ENCODE measurements around the gene ATG2B.

Gene ATG2B

DNA sequence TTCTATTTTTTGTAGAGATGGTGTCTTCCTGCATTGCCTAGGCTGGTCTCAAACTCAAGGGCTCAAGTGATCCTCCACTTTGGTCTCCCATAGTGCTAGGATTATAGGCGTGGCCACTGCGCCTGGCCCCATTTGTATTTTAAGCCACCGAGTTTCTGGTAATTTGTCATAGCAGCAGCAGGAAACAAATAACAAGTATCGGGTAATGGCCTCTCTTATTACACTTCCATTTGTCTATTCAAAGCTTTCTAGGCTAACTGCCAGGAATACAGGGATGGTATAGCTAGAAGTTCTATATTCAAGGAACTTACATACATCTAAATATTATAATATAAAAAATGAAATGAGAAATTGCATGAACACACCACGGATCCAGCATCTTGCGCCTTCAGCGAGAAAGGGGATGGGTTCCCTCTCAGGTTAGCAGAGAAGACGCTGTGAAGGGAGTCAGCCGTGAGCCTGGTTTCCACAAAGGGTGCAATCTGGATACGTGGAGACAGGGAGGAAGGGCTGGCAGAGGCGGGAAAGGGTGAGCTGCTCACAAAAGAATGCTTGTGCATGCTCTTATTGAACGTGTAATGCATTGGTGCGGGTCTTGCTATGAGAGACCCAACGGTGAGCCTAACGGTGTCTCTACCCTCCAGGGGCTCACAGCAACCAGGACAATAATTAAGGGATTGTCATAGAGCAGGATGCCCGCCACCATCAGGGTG lies 97.6 kb downstream of the ATG2B start (continued):
- TF ChIP-seq, protein P1, sequence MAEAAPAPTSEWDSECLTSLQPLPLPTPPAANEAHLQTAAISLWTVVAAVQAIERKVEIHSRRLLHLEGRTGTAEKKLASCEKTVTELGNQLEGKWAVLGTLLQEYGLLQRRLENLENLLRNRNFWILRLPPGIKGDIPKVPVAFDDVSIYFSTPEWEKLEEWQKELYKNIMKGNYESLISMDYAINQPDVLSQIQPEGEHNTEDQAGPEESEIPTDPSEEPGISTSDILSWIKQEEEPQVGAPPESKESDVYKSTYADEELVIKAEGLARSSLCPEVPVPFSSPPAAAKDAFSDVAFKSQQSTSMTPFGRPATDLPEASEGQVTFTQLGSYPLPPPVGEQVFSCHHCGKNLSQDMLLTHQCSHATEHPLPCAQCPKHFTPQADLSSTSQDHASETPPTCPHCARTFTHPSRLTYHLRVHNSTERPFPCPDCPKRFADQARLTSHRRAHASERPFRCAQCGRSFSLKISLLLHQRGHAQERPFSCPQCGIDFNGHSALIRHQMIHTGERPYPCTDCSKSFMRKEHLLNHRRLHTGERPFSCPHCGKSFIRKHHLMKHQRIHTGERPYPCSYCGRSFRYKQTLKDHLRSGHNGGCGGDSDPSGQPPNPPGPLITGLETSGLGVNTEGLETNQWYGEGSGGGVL (tag by site-specific recombination; IDR thresholded peaks at IDR 0.05) = no peak
- TF ChIP-seq GLI4 (tag by site-specific recombination; IDR thresholded peaks at IDR 0.05) (no peak), ZNF366 (tag by site-specific recombination; conservative IDR thresholded peaks at IDR 0.05) (no peak)

DNA sequence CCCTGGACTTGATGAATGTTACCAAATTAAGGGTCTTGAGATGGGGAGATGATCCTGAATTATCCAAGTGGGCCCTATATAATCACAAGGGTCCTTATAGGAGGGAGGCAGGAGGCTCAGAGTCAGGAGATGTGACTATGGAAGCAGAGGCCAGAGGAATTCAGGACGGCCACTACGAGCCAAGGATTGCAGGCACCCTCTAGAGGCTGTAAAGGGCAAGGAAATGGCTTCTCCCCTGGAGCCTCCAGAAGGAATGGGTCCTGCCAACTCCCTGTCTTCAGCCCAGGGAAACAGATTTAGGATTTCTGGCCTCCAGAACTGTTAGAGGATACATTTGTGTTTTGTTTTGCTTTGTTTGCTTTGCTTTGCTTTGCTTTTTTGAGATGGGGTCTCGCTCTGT lies 98.3 kb downstream of the ATG2B start:
- Histone ChIP-seq H3K9me3 (ENCODE audit: control insufficient read depth, insufficient read depth, low read depth, low read length) (no peaks in the 10 kb centered on the region), H3K27ac (ENCODE audit: extremely low read depth, low read depth, low read length) (no peak overlapping the region), H3K36me3 (ENCODE audit: control insufficient read depth in 2 of 2, insufficient read depth in 1 of 2, low read length in 2 of 2) (no peaks in the 10 kb centered on the region), H3K4me3 (ENCODE audit: low read depth, low read length) (no peak overlapping the region), H3K4me1 (ENCODE audit: control insufficient read depth, insufficient read depth, low read length) (no peaks in the 10 kb centered on the region)
- no peak for TF ChIP-seq OVOL3 (tag by site-specific recombination; IDR thresholded peaks at IDR 0.05)
- ChIA-PET POLR2A (no interaction called here), CTCF (interaction anchor here (0.6 kb wide), 1 partner anchor 252 kb away, joined by 6 read pairs; no protein-coding TSS in a partner anchor)

DNA sequence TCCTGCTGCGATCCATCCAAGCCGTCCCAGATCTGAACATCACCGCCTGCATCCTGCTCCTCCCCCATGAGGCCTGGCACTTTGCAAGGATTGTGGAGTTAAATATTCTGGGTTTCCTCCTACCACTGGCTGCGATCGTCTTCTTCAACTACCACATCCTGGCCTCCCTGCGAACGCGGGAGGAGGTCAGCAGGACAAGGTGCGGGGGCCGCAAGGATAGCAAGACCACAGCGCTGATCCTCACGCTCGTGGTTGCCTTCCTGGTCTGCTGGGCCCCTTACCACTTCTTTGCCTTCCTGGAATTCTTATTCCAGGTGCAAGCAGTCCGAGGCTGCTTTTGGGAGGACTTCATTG lies 99.0 kb downstream of the ATG2B start:
- no peaks in the 10 kb centered on the region for H3K4me1 ChIP-seq (ENCODE audit: control insufficient read depth, insufficient read depth, low read length)
- TF ChIP-seq ZEB2 (tag by site-specific recombination; IDR thresholded peaks at IDR 0.05) (no peak), BCL11B (tag by site-specific recombination; IDR thresholded peaks at IDR 0.05; ENCODE audit: low read depth) (no peak), ZFP3 (tag by site-specific recombination; IDR thresholded peaks at IDR 0.05; ENCODE audit: low read depth) (no peak), ZSCAN23 (tag by site-specific recombination; IDR thresholded peaks at IDR 0.05) (no peak), ZNF155 (tag by site-specific recombination; IDR thresholded peaks at IDR 0.05) (no peak), OSR2 (tag by site-specific recombination; IDR thresholded peaks at IDR 0.05) (no peak), ZFP69B (tag by site-specific recombination; IDR thresholded peaks at IDR 0.05) (no peak), SP7 (tag by site-specific recombination; IDR thresholded peaks at IDR 0.05) (no peak), ZNF664 (tag by site-specific recombination; IDR thresholded peaks at IDR 0.05) (no peak), ZNF707 (tag by site-specific recombination; IDR thresholded peaks at IDR 0.05) (no peak)
- TF ChIP-seq, protein P2, sequence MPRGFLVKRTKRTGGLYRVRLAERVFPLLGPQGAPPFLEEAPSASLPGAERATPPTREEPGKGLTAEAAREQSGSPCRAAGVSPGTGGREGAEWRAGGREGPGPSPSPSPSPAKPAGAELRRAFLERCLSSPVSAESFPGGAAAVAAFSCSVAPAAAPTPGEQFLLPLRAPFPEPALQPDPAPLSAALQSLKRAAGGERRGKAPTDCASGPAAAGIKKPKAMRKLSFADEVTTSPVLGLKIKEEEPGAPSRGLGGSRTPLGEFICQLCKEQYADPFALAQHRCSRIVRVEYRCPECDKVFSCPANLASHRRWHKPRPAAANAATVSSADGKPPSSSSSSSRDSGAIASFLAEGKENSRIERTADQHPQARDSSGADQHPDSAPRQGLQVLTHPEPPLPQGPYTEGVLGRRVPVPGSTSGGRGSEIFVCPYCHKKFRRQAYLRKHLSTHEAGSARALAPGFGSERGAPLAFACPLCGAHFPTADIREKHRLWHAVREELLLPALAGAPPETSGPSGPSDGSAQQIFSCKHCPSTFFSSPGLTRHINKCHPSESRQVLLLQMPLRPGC (tag by site-specific recombination; IDR thresholded peaks at IDR 0.05) = no peak
- H3K36me3 ChIP-seq (ENCODE audit: control insufficient read depth in 2 of 2, insufficient read depth in 1 of 2, low read length in 2 of 2) = no peaks in the 10 kb centered on the region
- ChIA-PET POLR2A (no interaction called here), CTCF (interaction anchor here (0.6 kb wide), 1 partner anchor 251 kb away, joined by 6 read pairs; no protein-coding TSS in a partner anchor)
- H3K9me3 ChIP-seq (ENCODE audit: control insufficient read depth, insufficient read depth, low read depth, low read length) = no peaks in the 10 kb centered on the region
- H3K4me3 ChIP-seq (ENCODE audit: low read depth, low read length) = no peak overlapping the region
- H3K27ac ChIP-seq (ENCODE audit: extremely low read depth, low read depth, low read length) = no peak overlapping the region

DNA sequence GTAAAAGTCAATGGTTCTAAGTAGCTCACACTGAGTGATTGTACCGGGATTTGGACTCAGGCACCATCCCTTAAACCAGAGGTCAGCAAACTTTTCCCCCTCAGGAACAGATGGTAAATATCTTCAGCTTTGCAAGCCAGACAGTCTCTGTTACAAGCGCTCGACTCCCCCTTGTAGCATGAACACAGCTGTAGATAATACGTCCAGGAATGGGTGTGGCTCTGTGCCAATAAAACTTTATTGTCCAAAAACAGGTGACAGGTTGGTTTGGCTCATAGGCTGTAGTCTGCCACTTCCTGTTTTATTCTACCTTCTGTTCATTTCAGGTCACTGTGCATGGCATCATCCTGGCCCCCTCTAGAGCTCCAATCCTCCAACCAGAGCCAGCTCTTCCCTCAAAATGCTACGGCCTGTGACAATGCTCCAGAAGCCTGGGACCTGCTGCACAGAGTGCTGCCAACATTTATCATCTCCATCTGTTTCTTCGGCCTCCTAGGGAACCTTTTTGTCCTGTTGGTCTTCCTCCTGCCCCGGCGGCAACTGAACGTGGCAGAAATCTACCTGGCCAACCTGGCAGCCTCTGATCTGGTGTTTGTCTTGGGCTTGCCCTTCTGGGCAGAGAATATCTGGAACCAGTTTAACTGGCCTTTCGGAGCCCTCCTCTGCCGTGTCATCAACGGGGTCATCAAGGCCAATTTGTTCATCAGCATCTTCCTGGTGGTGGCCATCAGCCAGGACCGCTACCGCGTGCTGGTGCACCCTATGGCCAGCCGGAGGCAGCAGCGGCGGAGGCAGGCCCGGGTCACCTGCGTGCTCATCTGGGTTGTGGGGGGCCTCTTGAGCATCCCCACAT lies 99.6 kb downstream of the ATG2B start:
- H3K9me3 ChIP-seq (ENCODE audit: control insufficient read depth, insufficient read depth, low read depth, low read length) = no peaks in the 10 kb centered on the region
- ChIA-PET CTCF (interaction anchor here (0.5 to 0.8 kb wide), 5 partner anchors 124 to 163 kb away, joined by 4 to 7 read pairs (median 5); no protein-coding TSS in a partner anchor), POLR2A (no interaction called here)
- no peak overlapping the region for H3K4me3 ChIP-seq (ENCODE audit: low read depth, low read length)
- H3K27ac ChIP-seq (ENCODE audit: extremely low read depth, low read depth, low read length) = no peak overlapping the region
- H3K36me3 ChIP-seq (ENCODE audit: control insufficient read depth in 2 of 2, insufficient read depth in 1 of 2, low read length in 2 of 2) = no peaks in the 10 kb centered on the region
- no peaks in the 10 kb centered on the region for H3K4me1 ChIP-seq (ENCODE audit: control insufficient read depth, insufficient read depth, low read length)
- TF ChIP-seq IKZF3 (tag by site-specific recombination; IDR thresholded peaks at IDR 0.05) = no peak
- no peak for TF ChIP-seq ZNF548 (tag by site-specific recombination; IDR thresholded peaks at IDR 0.05)
- TF ChIP-seq ZNF624 (tag by site-specific recombination; IDR thresholded peaks at IDR 0.05) = no peak
- TF ChIP-seq ZNF114 (tag by site-specific recombination; IDR thresholded peaks at IDR 0.05) = no peak
- no peak for TF ChIP-seq ZBTB8A (tag by site-specific recombination; IDR thresholded peaks at IDR 0.05)
- no peak for TF ChIP-seq ZNF211 (tag by site-specific recombination; IDR thresholded peaks at IDR 0.05; ENCODE audit: low read depth)
- no peak for TF ChIP-seq KLF7 (tag by site-specific recombination; IDR thresholded peaks at IDR 0.05; ENCODE audit: borderline replicate concordance)
- TF ChIP-seq KLF9 (tag by site-specific recombination; IDR thresholded peaks at IDR 0.05; ENCODE audit: low read depth) = no peak
- TF ChIP-seq ZFP41 (tag by site-specific recombination; IDR thresholded peaks at IDR 0.05; ENCODE audit: borderline replicate concordance) = no peak
- TF ChIP-seq, protein P3, sequence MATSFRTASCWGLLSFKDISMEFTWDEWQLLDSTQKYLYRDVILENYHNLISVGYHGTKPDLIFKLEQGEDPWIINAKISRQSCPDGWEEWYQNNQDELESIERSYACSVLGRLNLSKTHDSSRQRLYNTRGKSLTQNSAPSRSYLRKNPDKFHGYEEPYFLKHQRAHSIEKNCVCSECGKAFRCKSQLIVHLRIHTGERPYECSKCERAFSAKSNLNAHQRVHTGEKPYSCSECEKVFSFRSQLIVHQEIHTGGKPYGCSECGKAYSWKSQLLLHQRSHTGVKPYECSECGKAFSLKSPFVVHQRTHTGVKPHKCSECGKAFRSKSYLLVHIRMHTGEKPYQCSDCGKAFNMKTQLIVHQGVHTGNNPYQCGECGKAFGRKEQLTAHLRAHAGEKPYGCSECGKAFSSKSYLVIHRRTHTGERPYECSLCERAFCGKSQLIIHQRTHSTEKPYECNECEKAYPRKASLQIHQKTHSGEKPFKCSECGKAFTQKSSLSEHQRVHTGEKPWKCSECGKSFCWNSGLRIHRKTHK (tag by site-specific recombination; IDR thresholded peaks at IDR 0.05) = no peak
- no peak for TF ChIP-seq ZNF658 (tag by site-specific recombination; IDR thresholded peaks at IDR 0.05)

Data from HEK293 (cell line).